Thyroid gland (tissue), 4 donors: ENCODE measurements around the gene COL23A1. TPM values are rescaled to one million over a fixed set of nuclear protein-coding genes. Genes with fewer than 3 reads are reported as not detected.
A peak's percentile ranks its signal among the peaks of the same experiment; 100 is the strongest.
"Not testable (repeated sequence)": the region's sequence is repeated elsewhere in the genome, so short reads cannot be mapped to it uniquely, and the experiment has no call there.

Experiments
- DNase-seq, 2 donors: peaks; one replicate each; pipeline ENCODE4 v3.0.0-alpha.2; 2019
- H3K27ac ChIP-seq, 3 donors: fragments of 200-600 bp; sonication (generic); 1 replicate in 2 of 3; 2 replicates in 1 of 3; pipeline ENCODE4 v1.5.1; 2016 to 2019; ENCODE audit warnings: mild to moderate bottlenecking in 1 of 3, moderate library complexity in 1 of 3
- H3K27me3 ChIP-seq: fragments of 200-600 bp; sonication (generic); one replicate; pipeline ENCODE4 v1.5.1; 2019
- H3K36me3 ChIP-seq, 2 donors: fragments of 200-600 bp; sonication (generic); one replicate each; pipeline ENCODE4 v1.5.1; 2016 to 2019
- H3K4me1 ChIP-seq, 2 donors: fragments of 200-600 bp; sonication (generic); one replicate each; pipeline ENCODE4 v1.5.1; 2017 to 2019
- H3K4me3 ChIP-seq, 3 donors: fragments of 200-600 bp; sonication (generic); replicated peaks in 1 of 3; 1 replicate in 2 of 3; 2 replicates in 1 of 3; pipeline ENCODE4 v1.5.1; 2016; ENCODE audit warnings: mild to moderate bottlenecking in 1 of 3
- H3K9me3 ChIP-seq: fragments of 200-600 bp; sonication (generic); one replicate; pipeline ENCODE4 v1.5.1; 2017
- POLR2A ChIP-seq, 2 donors: fragments of 450-650 bp; IDR thresholded peaks; one replicate each; pipeline ENCODE4 v1.6.1; 2017; ENCODE audit warnings: antibody characterized with exemption in 2 of 2, mild to moderate bottlenecking in 2 of 2, moderate library complexity in 1 of 2
- WGBS, 2 donors: methylation state at CpG; one replicate each; pipeline ENCODE4 v1.1.5; 2017; 5-methylcytosine and 5-hydroxymethylcytosine counted together
- intact Hi-C: fragments of 100-400 bp; cut with DNase I; formaldehyde crosslinking; loops from one replicate; pipeline ENCODE4 v1.15.1; 2023
- total RNA-seq, 4 donors: library from RNA; depleted of rRNA; stranded (reverse); fragments of >200 nt; gene quantifications; one replicate each; pipeline ENCODE4 v1.2.3, GENCODE V29; 2016
- TF ChIP-seq, protein P1 (sequence below), 6 experiments: fragments of 200-600 bp in 3 of 6; fragments of 450-650 bp in 3 of 6; sonication (generic) in 3 of 6; IDR thresholded peaks; one replicate each; pipeline ENCODE4 v1.5.1; 2016 to 2019; ENCODE audit warnings: antibody characterized with exemption in 6 of 6, mild to moderate bottlenecking in 2 of 6, inconsistent platforms in 1 of 6, moderate library complexity in 1 of 6

The COL23A1 gene
- total RNA-seq, 4 donors from 2014 or later: 76.6 to 108 (median 95.7) TPM

DNA sequence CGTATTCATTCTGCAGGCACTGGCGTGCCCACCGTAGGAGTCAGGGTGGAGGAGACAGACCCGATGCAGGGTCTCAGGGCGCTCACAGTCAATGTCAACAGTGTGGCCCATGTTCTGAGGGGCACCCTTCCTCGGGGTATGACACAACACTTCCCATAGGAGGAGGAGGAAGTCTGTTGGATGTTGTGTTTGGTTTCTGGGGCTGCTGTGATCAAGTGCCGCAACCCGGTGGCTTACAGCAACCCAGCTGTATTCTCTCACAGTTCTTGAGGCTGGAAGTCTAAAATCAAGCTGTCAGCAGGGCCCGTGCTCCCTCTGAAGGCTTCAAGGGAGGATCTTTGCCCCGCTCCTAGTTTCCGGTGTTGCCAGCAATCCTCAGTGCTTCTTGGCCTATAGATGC, 391.5 kb downstream of the COL23A1 start:
- Histone ChIP-seq H3K4me3 (no peak overlapping the region), H3K27ac (no peak overlapping the region), H3K4me1 (no peaks in the 10 kb centered on the region), H3K36me3 (no peaks in the 10 kb centered on the region), H3K27me3 (no peaks in the 10 kb centered on the region), H3K9me3 (no peaks in the 10 kb centered on the region)
- TF ChIP-seq, protein P1, sequence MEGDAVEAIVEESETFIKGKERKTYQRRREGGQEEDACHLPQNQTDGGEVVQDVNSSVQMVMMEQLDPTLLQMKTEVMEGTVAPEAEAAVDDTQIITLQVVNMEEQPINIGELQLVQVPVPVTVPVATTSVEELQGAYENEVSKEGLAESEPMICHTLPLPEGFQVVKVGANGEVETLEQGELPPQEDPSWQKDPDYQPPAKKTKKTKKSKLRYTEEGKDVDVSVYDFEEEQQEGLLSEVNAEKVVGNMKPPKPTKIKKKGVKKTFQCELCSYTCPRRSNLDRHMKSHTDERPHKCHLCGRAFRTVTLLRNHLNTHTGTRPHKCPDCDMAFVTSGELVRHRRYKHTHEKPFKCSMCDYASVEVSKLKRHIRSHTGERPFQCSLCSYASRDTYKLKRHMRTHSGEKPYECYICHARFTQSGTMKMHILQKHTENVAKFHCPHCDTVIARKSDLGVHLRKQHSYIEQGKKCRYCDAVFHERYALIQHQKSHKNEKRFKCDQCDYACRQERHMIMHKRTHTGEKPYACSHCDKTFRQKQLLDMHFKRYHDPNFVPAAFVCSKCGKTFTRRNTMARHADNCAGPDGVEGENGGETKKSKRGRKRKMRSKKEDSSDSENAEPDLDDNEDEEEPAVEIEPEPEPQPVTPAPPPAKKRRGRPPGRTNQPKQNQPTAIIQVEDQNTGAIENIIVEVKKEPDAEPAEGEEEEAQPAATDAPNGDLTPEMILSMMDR (IDR thresholded peaks at IDR 0.05): no peak
- TF ChIP-seq POLR2A (IDR thresholded peaks at IDR 0.05): no peak
- intact Hi-C loops: no loop called here
- 88% methylated on average over 9 to 11 of the region's 11 CpGs for WGBS, 2 donors
- DNase-seq: no peak

DNA sequence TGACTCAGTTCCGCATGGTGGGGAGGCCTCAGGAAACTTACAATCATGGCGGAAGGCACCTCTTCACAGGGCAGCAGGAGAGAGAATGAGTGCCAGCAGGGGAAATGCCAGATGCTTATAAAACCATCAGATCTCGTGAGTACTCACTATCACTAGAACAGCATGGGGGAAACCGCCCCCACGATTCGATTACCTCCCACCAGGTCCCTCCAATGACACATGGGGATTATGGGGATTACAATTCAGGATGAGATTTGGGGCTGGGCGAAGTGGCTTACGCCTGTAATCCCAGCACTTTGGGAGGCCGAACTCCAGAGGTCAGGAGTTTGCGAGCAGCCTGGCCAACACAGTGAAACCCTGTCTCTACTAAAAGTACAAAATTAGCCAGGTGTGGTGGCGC, 392.0 kb downstream of the COL23A1 start:
- H3K9me3 ChIP-seq, DNase-seq, H3K4me3 ChIP-seq, H3K36me3 ChIP-seq, H3K4me1 ChIP-seq, intact Hi-C loops, H3K27me3 ChIP-seq, H3K27ac ChIP-seq: not testable (repeated sequence)
- WGBS, 2 donors: 74 to 84% methylated on average over 10 to 11 of the region's 11 CpGs

DNA sequence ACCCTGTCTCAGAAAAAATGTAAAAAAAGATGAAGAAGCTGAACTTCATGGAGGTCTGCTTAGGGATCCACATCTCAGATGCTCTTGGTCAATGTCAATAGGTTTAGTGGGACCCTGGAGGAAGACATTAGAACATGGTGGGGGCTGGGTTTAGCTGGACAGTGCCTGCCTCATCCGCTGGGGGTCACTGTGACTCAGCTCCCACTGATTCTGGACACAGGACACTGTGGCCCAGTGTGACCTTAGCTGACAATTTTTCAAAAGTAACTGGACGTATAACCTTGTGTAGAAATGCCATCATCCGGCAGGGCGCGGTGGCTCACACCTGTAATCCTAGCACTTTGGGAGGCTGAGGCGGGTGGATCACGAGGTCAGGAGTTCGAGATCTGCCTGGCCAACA, 393.2 kb downstream of the COL23A1 start:
- DNase-seq: peak in 1 of 2 donors; percentile 13
- WGBS, 2 donors: 84 to 92% methylated on average over 7 to 8 of the region's 8 CpGs
- Histone ChIP-seq H3K27me3 (no peaks in the 10 kb centered on the region), H3K9me3 (no peaks in the 10 kb centered on the region), H3K27ac (no peak overlapping the region), H3K36me3 (no peaks in the 10 kb centered on the region), H3K4me1 (no peaks in the 10 kb centered on the region), H3K4me3 (no peak overlapping the region)
- TF ChIP-seq, protein P1 (IDR thresholded peaks at IDR 0.05): peak in 3 of 6 experiments; percentile 18 to 42 (median 30)
- no peak for TF ChIP-seq POLR2A (IDR thresholded peaks at IDR 0.05)
- intact Hi-C loops: no loop called here

DNA sequence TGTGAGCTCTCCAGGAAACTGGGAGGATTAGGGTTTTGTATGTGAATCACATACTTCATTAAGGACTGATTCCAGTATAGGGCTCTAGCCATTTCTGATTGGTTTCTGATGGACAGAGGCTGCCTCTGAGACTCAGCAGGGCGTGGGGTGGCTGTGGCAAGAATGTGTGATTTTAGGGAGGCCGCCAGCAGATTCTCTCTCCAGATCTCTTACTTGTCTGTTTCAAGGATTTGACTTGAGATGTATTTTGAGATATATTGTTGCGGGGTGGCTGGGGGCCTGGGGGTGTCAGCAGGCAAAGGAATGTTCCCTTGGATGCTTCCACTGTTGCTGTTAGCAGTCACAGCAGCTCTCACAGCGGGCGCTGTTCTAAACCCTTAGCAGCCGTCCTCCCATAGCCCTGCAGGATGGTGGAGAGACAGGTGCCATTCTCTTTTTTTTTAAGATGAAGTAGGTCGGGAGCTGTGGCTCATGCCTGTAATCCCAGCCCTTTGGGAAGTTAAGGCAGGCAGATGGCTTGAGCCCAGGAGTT, 393.8 kb downstream of the COL23A1 start:
- Histone ChIP-seq H3K36me3 (no peaks in the 10 kb centered on the region), H3K27me3 (no peaks in the 10 kb centered on the region), H3K4me1 (no peaks in the 10 kb centered on the region), H3K27ac (no peak overlapping the region), H3K4me3 (no peak overlapping the region), H3K9me3 (no peaks in the 10 kb centered on the region)
- 69 to 79% methylated on average over 7 of the region's 7 CpGs for WGBS, 2 donors
- DNase-seq: no peak
- TF ChIP-seq POLR2A (IDR thresholded peaks at IDR 0.05): no peak
- TF ChIP-seq, protein P1 (IDR thresholded peaks at IDR 0.05): no peak
- intact Hi-C loops: no loop called here

DNA sequence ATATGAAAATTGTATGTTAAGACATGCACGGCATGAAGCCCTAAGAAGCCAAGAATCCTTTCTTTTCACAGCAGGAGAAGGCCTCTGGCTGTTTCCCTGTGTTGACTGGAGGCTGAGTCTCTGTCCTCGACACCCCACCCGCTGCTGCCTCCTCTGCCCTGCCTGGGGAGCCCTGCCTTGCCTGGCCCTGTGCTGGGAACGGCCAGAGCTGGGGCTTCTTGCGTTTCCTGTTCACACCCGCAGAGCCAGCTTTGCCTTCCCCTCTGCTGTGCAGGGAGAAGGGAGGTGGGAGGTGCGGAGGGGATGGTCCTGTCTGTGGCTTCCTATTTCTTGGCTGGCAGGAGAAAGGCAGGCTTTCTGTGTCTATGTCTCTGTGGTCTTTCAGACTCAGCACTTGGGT, 396.2 kb downstream of the COL23A1 start:
- Histone ChIP-seq H3K36me3 (no peaks in the 10 kb centered on the region), H3K4me1 (no peaks in the 10 kb centered on the region), H3K27ac (no peak overlapping the region), H3K9me3 (no peaks in the 10 kb centered on the region), H3K27me3 (no peaks in the 10 kb centered on the region), H3K4me3 (no peak overlapping the region)
- TF ChIP-seq, protein P1 (IDR thresholded peaks at IDR 0.05): no peak
- no peak for TF ChIP-seq POLR2A (IDR thresholded peaks at IDR 0.05)
- DNase-seq: no peak
- 37 to 48% methylated on average over 7 of the region's 7 CpGs for WGBS, 2 donors
- intact Hi-C loops: no loop called here
